Large intestine (tissue), 3 donors: ENCODE data around the gene CENPQ. TPM values are rescaled to one million over a fixed set of nuclear protein-coding genes. Genes with fewer than 3 reads are reported as not detected.
"Not testable (repeated sequence)": the region's sequence is repeated elsewhere in the genome, so short reads cannot be mapped to it uniquely, and the experiment has no call there.

Experiments used
- DNase-seq, 2 donors: peaks; one replicate each; pipeline versions ENCODE4 v3.0.0 to v3.0.0-alpha.2; 2013
- H3K27ac ChIP-seq: one replicate; pipeline ENCODE4 v1.5.1; 2013; ENCODE audit warnings: low read length
- H3K27me3 ChIP-seq: 2 replicates; pipeline ENCODE4 v1.6.1; 2013; ENCODE audit warnings: low read length; ENCODE audit not compliant: control insufficient read depth, insufficient read depth
- H3K36me3 ChIP-seq: 2 replicates; pipeline ENCODE4 v1.6.1; 2013; ENCODE audit warnings: low read length; ENCODE audit not compliant: control insufficient read depth, insufficient read depth
- H3K4me1 ChIP-seq: one replicate; pipeline ENCODE4 v1.6.1; 2013; ENCODE audit warnings: low read length; ENCODE audit not compliant: control insufficient read depth, insufficient read depth
- H3K4me3 ChIP-seq: one replicate; pipeline ENCODE4 v1.5.1; 2013; ENCODE audit warnings: low read length
- H3K9me3 ChIP-seq: one replicate; pipeline ENCODE4 v1.6.1; 2013; ENCODE audit warnings: mild to moderate bottlenecking, low read depth, low read length, moderate library complexity; ENCODE audit not compliant: control insufficient read depth
- WGBS: methylation state at CpG from one replicate; pipeline ENCODE4 v1.1.5; 2013; ENCODE audit warnings: low lambda C conversion rate; ENCODE audit not compliant: insufficient coverage; 5-methylcytosine and 5-hydroxymethylcytosine counted together
- polyA plus RNA-seq: library from polyadenylated mRNA; unstranded; fragments of 120-200 nt; gene quantifications from one replicate; pipeline ENCODE4 v1.2.1, GENCODE V29; 2013

The CENPQ gene
- polyA plus RNA-seq, 1 donor, result 7.3 TPM

- Histone ChIP-seq H3K27me3 (no peaks in the 10 kb centered on the region), H3K4me3 (peak overlapping the region; percentile 71), H3K9me3 (no peaks in the 10 kb centered on the region), H3K27ac (peak overlapping the region; percentile 95), H3K36me3 (peaks cover 6% of the 10 kb centered on the region), H3K4me1 (peaks cover 7% of the 10 kb centered on the region)
- no CpG with 5 or more reads among the region's 3 CpGs for WGBS
- DNase-seq, result peak in 1 of 2 donors; percentile 31
Measured at GRCh38 chr6:49462071-49462470, 1.1 kb upstream of the CENPQ start.

GRCh38 chr6:49462599-49462926 lies 607 bp upstream of the CENPQ start:
- H3K27ac ChIP-seq, result peak overlapping the region; percentile 95
- peaks cover 4% of the 10 kb centered on the region for H3K36me3 ChIP-seq
- WGBS, result no CpG with 5 or more reads among the region's 7 CpGs
- peaks cover 7% of the 10 kb centered on the region for H3K4me1 ChIP-seq
- H3K4me3 ChIP-seq, result peak overlapping the region; percentile 71
- no peaks in the 10 kb centered on the region for H3K9me3 ChIP-seq
- DNase-seq, result no peak
- no peaks in the 10 kb centered on the region for H3K27me3 ChIP-seq

- Histone ChIP-seq H3K4me3 (peak overlapping the region; percentile 71), H3K9me3 (no peaks in the 10 kb centered on the region), H3K27ac (peak overlapping the region; percentile 95), H3K36me3 (peaks cover 4% of the 10 kb centered on the region), H3K27me3 (no peaks in the 10 kb centered on the region), H3K4me1 (peaks cover 7% of the 10 kb centered on the region)
- WGBS, result no CpG with 5 or more reads among the region's 4 CpGs
- DNase-seq, result no peak
Measured at GRCh38 chr6:49463612-49463967, 420 bp downstream of the CENPQ start.

- Histone ChIP-seq H3K9me3 (no peaks in the 10 kb centered on the region), H3K4me3 (no peak overlapping the region), H3K27ac (no peak overlapping the region), H3K4me1 (peaks cover 7% of the 10 kb centered on the region), H3K27me3 (no peaks in the 10 kb centered on the region), H3K36me3 (no peaks in the 10 kb centered on the region)
- 100% methylated on average over 1 of the region's 2 CpGs for WGBS
- no peak for DNase-seq
Measured at GRCh38 chr6:49464691-49465090, 1.5 kb downstream of the CENPQ start.

GRCh38 chr6:49468042-49468441 lies 4.9 kb downstream of the CENPQ start:
- no peak overlapping the region for H3K27ac ChIP-seq
- no CpG with 5 or more reads among the region's 9 CpGs for WGBS
- no peaks in the 10 kb centered on the region for H3K9me3 ChIP-seq
- H3K27me3 ChIP-seq, result no peaks in the 10 kb centered on the region
- no peak for DNase-seq
- peaks cover 4% of the 10 kb centered on the region for H3K36me3 ChIP-seq
- peaks cover 3% of the 10 kb centered on the region for H3K4me1 ChIP-seq
- no peak overlapping the region for H3K4me3 ChIP-seq

- DNase-seq, H3K4me1 ChIP-seq, H3K9me3 ChIP-seq, H3K4me3 ChIP-seq, H3K27ac ChIP-seq, H3K36me3 ChIP-seq, H3K27me3 ChIP-seq: not testable (repeated sequence)
- WGBS, result no CpG with 5 or more reads among the region's 2 CpGs
Measured at GRCh38 chr6:49476564-49476963, 13.4 kb downstream of the CENPQ start.

GRCh38 chr6:49479308-49479970 lies 16.3 kb downstream of the CENPQ start:
- DNase-seq, result peak; percentile 43 to 78
- Histone ChIP-seq H3K36me3 (no peaks in the 10 kb centered on the region), H3K4me1 (no peaks in the 10 kb centered on the region), H3K27ac (peak overlapping the region; percentile 50), H3K9me3 (peaks cover 8% of the 10 kb centered on the region), H3K4me3 (no peak overlapping the region), H3K27me3 (no peaks in the 10 kb centered on the region)
- 100% methylated on average over 1 of the region's 3 CpGs for WGBS

- H3K4me3 ChIP-seq, H3K9me3 ChIP-seq: not testable (repeated sequence)
Measured at GRCh38 chr6:49481846-49482245, 18.7 kb downstream of the CENPQ start.

GRCh38 chr6:49483380-49483779 lies 20.2 kb downstream of the CENPQ start:
- not testable (repeated sequence) for DNase-seq, H3K36me3 ChIP-seq, H3K27ac ChIP-seq, H3K9me3 ChIP-seq, H3K4me3 ChIP-seq, H3K4me1 ChIP-seq, H3K27me3 ChIP-seq
- whole genome bisulfite sequencing, result no CpG with 5 or more reads among the region's 14 CpGs

More at GRCh38 chr6:49481846-49482245, 18.7 kb downstream of the CENPQ start:
- no CpG with 5 or more reads among the region's 22 CpGs for WGBS
- not testable (repeated sequence) for H3K4me1 ChIP-seq, DNase-seq, H3K36me3 ChIP-seq, H3K27me3 ChIP-seq, H3K27ac ChIP-seq

- DNase-seq, result no peak
- peaks cover 20% of the 10 kb centered on the region for H3K36me3 ChIP-seq
- H3K4me1 ChIP-seq, result no peaks in the 10 kb centered on the region
- H3K27me3 ChIP-seq, result no peaks in the 10 kb centered on the region
- H3K9me3 ChIP-seq, result no peaks in the 10 kb centered on the region
- no peak overlapping the region for H3K4me3 ChIP-seq
- H3K27ac ChIP-seq, result no peak overlapping the region
- 91% methylated on average over 4 of the region's 4 CpGs for WGBS
Measured at GRCh38 chr6:49490633-49491032, 27.5 kb downstream of the CENPQ start.

GRCh38 chr6:49497304-49497703 lies 34.1 kb downstream of the CENPQ start:
- no peaks in the 10 kb centered on the region for H3K4me1 ChIP-seq
- H3K27ac ChIP-seq, result no peak overlapping the region
- WGBS, result no CpG with 5 or more reads among the region's 3 CpGs
- no peaks in the 10 kb centered on the region for H3K27me3 ChIP-seq
- no peak for DNase-seq
- no peaks in the 10 kb centered on the region for H3K9me3 ChIP-seq
- no peak overlapping the region for H3K4me3 ChIP-seq
- H3K36me3 ChIP-seq, result no peaks in the 10 kb centered on the region
